COR-L47 (cell line): ENCODE data around the gene PARVB.

Experiments
- DNase-seq: peaks from one replicate; lab custom pipeline; 2025; lab: John Stamatoyannopoulos, UW

The PARVB gene

GRCh38 chr22:44028091-44028490 is 4.0 kb downstream of the PARVB start:
- DNase-seq, result no peak

- no peak for DNase-seq
Observed at GRCh38 chr22:44029069-44029468, 5.0 kb downstream of the PARVB start.

- no peak for DNase-seq
Observed at GRCh38 chr22:44030051-44030701, 6.1 kb downstream of the PARVB start.

GRCh38 chr22:44030702-44031082 is 6.6 kb downstream of the PARVB start:
- DNase-seq, result no peak

- no peak for DNase-seq
Observed at GRCh38 chr22:44031158-44031952, 7.3 kb downstream of the PARVB start.

GRCh38 chr22:44032126-44032730 is 8.1 kb downstream of the PARVB start:
- DNase-seq, result no peak

- no peak for DNase-seq
Observed at GRCh38 chr22:44033287-44033686, 9.2 kb downstream of the PARVB start.

GRCh38 chr22:44033694-44034093 is 9.6 kb downstream of the PARVB start:
- DNase-seq, result no peak

GRCh38 chr22:44037519-44038375 is 13.6 kb downstream of the PARVB start:
- no peak for DNase-seq

- DNase-seq, result no peak
Observed at GRCh38 chr22:44039566-44040171, 15.6 kb downstream of the PARVB start.

- DNase-seq, result no peak
Observed at GRCh38 chr22:44042249-44043218, 18.4 kb downstream of the PARVB start.

GRCh38 chr22:44045145-44045544 is 21.0 kb downstream of the PARVB start:
- no peak for DNase-seq

GRCh38 chr22:44046485-44047141 is 22.5 kb downstream of the PARVB start:
- no peak for DNase-seq

GRCh38 chr22:44047891-44048301 is 23.8 kb downstream of the PARVB start:
- no peak for DNase-seq

GRCh38 chr22:44049486-44050231 is 25.6 kb downstream of the PARVB start:
- no peak for DNase-seq

- DNase-seq, result no peak
Observed at GRCh38 chr22:44050766-44051355, 26.8 kb downstream of the PARVB start.

GRCh38 chr22:44051358-44051757 is 27.3 kb downstream of the PARVB start:
- DNase-seq, result no peak

GRCh38 chr22:44051961-44052360 is 27.9 kb downstream of the PARVB start:
- no peak for DNase-seq

GRCh38 chr22:44055805-44056204 is 31.7 kb downstream of the PARVB start:
- DNase-seq, result no peak
